K562 (cell line): ENCODE data around the gene DDHD1. TPM values are rescaled to one million over a fixed set of nuclear protein-coding genes. Genes with fewer than 3 reads are reported as not detected.

ENCODE experiments used
- ATAC-seq: fragments of 200-7000 bp; cut with Tn5 transposase; 3 replicates; pipeline ENCODE4 v1.9.1; 2020; ENCODE audit warnings: moderate library complexity
- BruUV-seq: library from RNA; stranded (reverse); fragments of 400-500 nt; replicated peaks from 2 replicates; lab custom pipeline; 2021; lab: Mats Ljungman, UMichigan
- CTCF ChIA-PET: fragments of 300-600 bp; formaldehyde crosslinking; extraction: SDS; loops from one replicate; lab custom pipeline; 2021; ENCODE audit warnings: low intra/inter-chr PET ratio; lab: Yijun Ruan, JAX
- POLR2A ChIA-PET: fragments of 300-600, 350-650 bp; sonication (Branson Sonifier 250); formaldehyde crosslinking; extraction: SDS; loops from one replicate; lab custom pipeline; 2021; ENCODE audit warnings: antibody characterized with exemption, inconsistent platforms; lab: Yijun Ruan, JAX
- DNase-seq, 4 experiments: peaks; one replicate each; pipeline versions ENCODE4 v3.0.0 to v3.0.0-alpha.2; 2011 to 2018; ENCODE audit warnings: low spot score in 3 of 4, mixed read lengths in 3 of 4; ENCODE audit errors: extremely low read depth in 1 of 4
- FAIRE-seq: peaks from 2 replicates; lab custom pipeline; 2011; peaks lifted over from hg19 to GRCh38; lab: Jason Lieb, UNC
- H2AFZ ChIP-seq: 2 replicates; pipeline ENCODE4 v1.6.0; 2011; ENCODE audit warnings: low read depth, low read length, control low read depth, inconsistent platforms
- H3K27ac ChIP-seq: fragments of 200-600 bp; 3 replicates; pipeline ENCODE4 v1.8.0; 2011; ENCODE audit warnings: low read depth, mild to moderate bottlenecking, control low read depth, inconsistent platforms, low read length, moderate library complexity, mixed read lengths; ENCODE audit errors: extremely low read depth
- H3K27me3 ChIP-seq, 2 experiments: fragments of 300-600 bp in 1 of 2; 2 replicates in 1 of 2; 3 replicates in 1 of 2; pipeline versions ENCODE4 v1.6.0 to v1.8.0; 2011; ENCODE audit warnings: inconsistent platforms in 2 of 2, low read length in 2 of 2, mild to moderate bottlenecking in 1 of 2, mixed read lengths in 1 of 2, moderate library complexity in 1 of 2; ENCODE audit not compliant: control insufficient read depth in 2 of 2, insufficient read depth in 2 of 2
- H3K36me3 ChIP-seq: fragments of 300-600 bp; 3 replicates; pipeline ENCODE4 v1.8.0; 2011; ENCODE audit warnings: mild to moderate bottlenecking, low read length, inconsistent platforms; ENCODE audit not compliant: control insufficient read depth, insufficient read depth
- H3K4me1 ChIP-seq, 2 experiments: fragments of 200-600 bp in 1 of 2; replicated peaks in 1 of 2; 2 replicates in 1 of 2; 3 replicates in 1 of 2; pipeline versions ENCODE4 v1.5.1 to v1.8.0; 2011; ENCODE audit warnings: inconsistent platforms in 2 of 2, low read length in 2 of 2, mild to moderate bottlenecking in 1 of 2, mixed read lengths in 1 of 2, moderate library complexity in 1 of 2; ENCODE audit not compliant: control insufficient read depth in 2 of 2, insufficient read depth in 2 of 2
- H3K4me2 ChIP-seq: 2 replicates; pipeline ENCODE4 v1.6.1; 2011; ENCODE audit warnings: low read length, control low read depth, inconsistent platforms, mixed read lengths; ENCODE audit not compliant: insufficient read depth
- H3K4me3 ChIP-seq: fragments of 200-600 bp; sonication (generic), shearing (Covaris generic); 2 replicates; pipeline ENCODE4 v1.5.1; 2016; ENCODE audit warnings: control low read depth, inconsistent platforms
- H3K79me2 ChIP-seq: fragments of 200-600 bp; 3 replicates; pipeline ENCODE4 v1.8.0; 2011; ENCODE audit warnings: low read length, inconsistent platforms; ENCODE audit not compliant: control insufficient read depth, insufficient read depth
- H3K9ac ChIP-seq, 2 experiments: 2 replicates each; pipeline versions ENCODE4 v1.6.0 to v1.6.1; 2011; ENCODE audit warnings: low read depth in 2 of 2, low read length in 2 of 2, control low read depth in 1 of 2, inconsistent platforms in 1 of 2, mild to moderate bottlenecking in 1 of 2, mixed read lengths in 1 of 2; ENCODE audit not compliant: insufficient read depth in 1 of 2
- H3K9me1 ChIP-seq: one replicate; pipeline ENCODE4 v1.6.0; 2011; ENCODE audit warnings: inconsistent platforms, mild to moderate bottlenecking, low read length, moderate library complexity; ENCODE audit not compliant: control insufficient read depth, insufficient read depth
- H3K9me3 ChIP-seq: replicated peaks from 2 replicates; pipeline ENCODE4 v1.5.1; 2011; ENCODE audit warnings: low read depth, low read length, inconsistent platforms; ENCODE audit not compliant: control insufficient read depth, insufficient read depth
- H4K20me1 ChIP-seq: replicated peaks from 2 replicates; pipeline ENCODE4 v1.6.1; 2011; ENCODE audit warnings: low read length, inconsistent platforms, mixed read lengths; ENCODE audit not compliant: control insufficient read depth, insufficient read depth
- NR2C2 ChIP-seq, 2 experiments: fragments of 200-800 bp in 1 of 2; sonication (Bioruptor generic) in 1 of 2; sonication (generic) in 1 of 2; formaldehyde crosslinking in 1 of 2; IDR thresholded peaks; 2 replicates each; pipeline versions ENCODE4 v1.6.1 to v1.8.0; 2016 to 2022; ENCODE audit warnings: mild to moderate bottlenecking in 1 of 2, missing compliant biosample characterization in 1 of 2, missing genetic modification characterization in 1 of 2, missing genetic modification reagents in 1 of 2
- PHB2 ChIP-seq: fragments of 450-650 bp; IDR thresholded peaks from 2 replicates; pipeline ENCODE4 v1.6.1; 2017; ENCODE audit warnings: low read depth
- PKNOX1 ChIP-seq: fragments of 450-650 bp; IDR thresholded peaks from 2 replicates; pipeline ENCODE4 v1.6.1; 2016
- WGBS: fragments of 100-300 bp; shearing (Covaris generic); methylation state at CpG from one replicate; pipeline ENCODE4 v1.1.6; 2016; ENCODE audit warnings: low coverage, mixed read lengths; ENCODE audit not compliant: insufficient coverage; ENCODE audit errors: missing lambda C conversion rate; 5-methylcytosine and 5-hydroxymethylcytosine counted together
- in situ Hi-C: fragments of 300-500 bp; cut with MboI; formaldehyde crosslinking; loops from 4 replicates; pipeline ENCODE4 v1.15.0; 2018; ENCODE audit warnings: inconsistent platforms, mixed read lengths
- intact Hi-C: fragments of 100-400 bp; cut with micrococcal nuclease; formaldehyde crosslinking; loops from 2 replicates; pipeline ENCODE4 v1.14.2; 2022
- polyA plus RNA-seq, 8 experiments: library from polyadenylated mRNA; depleted of rRNA in 4 of 8; stranded (reverse) in 5 of 8; unstranded in 3 of 8; fragments of >200 nt; fragmentation: Nextera tagmentation in 2 of 8; fragmentation: Illumina TruSeq in 1 of 8; extraction: Ambion mirVana in 2 of 8; extraction: Trizol in 1 of 8; gene quantifications; 2 replicates each; pipeline versions ENCODE4 v1.2.1 to v1.2.3, GENCODE V29; 2011 to 2014; ENCODE audit warnings: inconsistent platforms in 1 of 8, missing spikeins in 1 of 8
- total RNA-seq, 7 experiments: library from RNA; depleted of rRNA in 6 of 7; stranded (reverse); fragments of >200 nt in 6 of 7; fragmentation: Illumina TruSeq in 2 of 7; extraction: Trizol in 2 of 7; gene quantifications; 2 replicates each; pipeline versions ENCODE4 v1.2.1 to v1.2.3, GENCODE V29; 2011 to 2021; ENCODE audit warnings: low replicate concordance in 1 of 7

Gene DDHD1
- total and polyA plus RNA-seq, 9 of the 15 experiments (the other 6 are each of a cell fraction or from before 2014, with no cell fraction given), result 1.2 to 12.3 (median 5.0) TPM

GRCh38 chr14:53153702-53154112 lies 584 bp upstream of the DDHD1 start:
- TF ChIP-seq PKNOX1 (0 out of 2 replicates have a peak, but pooled peaks have one; percentile 6), NR2C2 (CRISPR knock-in tag; IDR thresholded peaks at IDR 0.05) (no peak), NR2C2 (tag; IDR thresholded peaks at IDR 0.05) (0 out of 2 replicates have a peak, but pooled peaks have one; percentile 1), PHB2 (no peak)
- in situ Hi-C loops, result no loop called here
- H2AFZ ChIP-seq, result peak overlapping the region; percentile 89
- CTCF ChIA-PET, result no interaction called here
- H3K9me1 ChIP-seq, result no peaks in the 10 kb centered on the region
- no peaks in the 10 kb centered on the region for H3K36me3 ChIP-seq
- H3K4me1 ChIP-seq, result peaks cover 6 to 12% of the 10 kb centered on the region in 2 experiments; a peak in 4 of 5 replicates
- intact Hi-C loops, result loop anchor here (5.0 to 10.0 kb wide), 2 partner anchors 46 to 359 kb away; partner anchors contain the start of gene GNPNAT1
- H3K27me3 ChIP-seq, result no peaks in the 10 kb centered on the region
- WGBS, result 89% methylated on average over 3 of the region's 4 CpGs
- TSS peak; percentile 80 for BruUV-seq
- H3K4me3 ChIP-seq, result peak overlapping the region; percentile 68; the same call in 1 of the 2 replicates
- ATAC-seq (no peak), FAIRE-seq (no peak), DNase-seq (no peak)
- POLR2A ChIA-PET, result interaction anchor here (0.6 to 1.4 kb wide), 2 partner anchors 10 to 138 kb away, joined by 3 read pairs; no protein-coding TSS in a partner anchor
- H3K27ac ChIP-seq, result peak overlapping the region; percentile 59
- H3K4me2 ChIP-seq, result peak overlapping the region; percentile 69
- H4K20me1 ChIP-seq, result 0 out of 2 replicates have a peak, but pooled peaks cover 6% of the 10 kb centered on the region
- peak overlapping the region; percentile 51 to 93; a peak in 2 of 4 replicates for H3K9ac ChIP-seq
- H3K79me2 ChIP-seq, result peaks cover 38% of the 10 kb centered on the region
- no peaks in the 10 kb centered on the region for H3K9me3 ChIP-seq
